HG03103 (cell line): ENCODE results near the gene MPZL3.

ENCODE experiments used
- ATAC-seq: cut with Tn5 transposase; IDR thresholded peaks from one replicate; pipeline ENCODE4 v1.9.1; 2021; ENCODE audit warnings: low read depth; ENCODE audit not compliant: unreplicated experiment

MPZL3 gene

GRCh38 chr11:118251858-118252652, at the start of gene MPZL3:
Gene MPZL3, minus strand, starts transcription at chr11:118252365. Its CDS starts 71 bp downstream, at chr11:118252294.
- ATAC-seq: peak; percentile 73

GRCh38 chr11:118301600-118302195, 49.5 kb upstream of the MPZL3 start:
- no peak for ATAC-seq

GRCh38 chr11:118295815-118296454, 43.8 kb upstream of the MPZL3 start:
- ATAC-seq: no peak

GRCh38 chr11:118295199-118295598, 43.0 kb upstream of the MPZL3 start:
- ATAC-seq: no peak

- no peak for ATAC-seq
Observed at GRCh38 chr11:118294053-118294452, 41.9 kb upstream of the MPZL3 start.

- no peak for ATAC-seq
Observed at GRCh38 chr11:118291477-118292135, 39.4 kb upstream of the MPZL3 start.

- no peak for ATAC-seq
Observed at GRCh38 chr11:118290923-118291322, 38.8 kb upstream of the MPZL3 start.

- ATAC-seq: no peak
Observed at GRCh38 chr11:118289401-118289800, 37.2 kb upstream of the MPZL3 start.

GRCh38 chr11:118287006-118287405, 34.8 kb upstream of the MPZL3 start:
- ATAC-seq: no peak

GRCh38 chr11:118286545-118286944, 34.4 kb upstream of the MPZL3 start:
- no peak for ATAC-seq

GRCh38 chr11:118283756-118284350, 31.7 kb upstream of the MPZL3 start:
- no peak for ATAC-seq

- ATAC-seq: no peak
Observed at GRCh38 chr11:118283037-118283636, 31.0 kb upstream of the MPZL3 start.

- no peak for ATAC-seq
Observed at GRCh38 chr11:118282606-118283005, 30.4 kb upstream of the MPZL3 start.

GRCh38 chr11:118281284-118281683, 29.1 kb upstream of the MPZL3 start:
- no peak for ATAC-seq

- no peak for ATAC-seq
Observed at GRCh38 chr11:118277312-118277711, 25.1 kb upstream of the MPZL3 start.

GRCh38 chr11:118276422-118276821, 24.3 kb upstream of the MPZL3 start:
- ATAC-seq: no peak

- ATAC-seq: no peak
Observed at GRCh38 chr11:118275176-118275575, 23.0 kb upstream of the MPZL3 start.

- ATAC-seq: no peak
Observed at GRCh38 chr11:118274186-118274585, 22.0 kb upstream of the MPZL3 start.

- ATAC-seq: no peak
Observed at GRCh38 chr11:118272001-118272400, 19.8 kb upstream of the MPZL3 start.

GRCh38 chr11:118267486-118267885, 15.3 kb upstream of the MPZL3 start:
- no peak for ATAC-seq
